DND-41 (cell line): ENCODE results near the gene ZFP64.

Experiments
- ATAC-seq: fragments of 200-7000 bp; cut with Tn5 transposase; 3 replicates; pipeline ENCODE4 v1.9.1; 2021; ENCODE audit warnings: low read depth; ENCODE audit not compliant: insufficient read depth
- DNase-seq: peaks from one replicate; pipeline ENCODE4 v3.0.0-alpha.2; 2020
- H2AFZ ChIP-seq: 2 replicates; pipeline ENCODE4 v1.6.0; 2012; ENCODE audit warnings: low read depth, low read length
- H3K27ac ChIP-seq: 2 replicates; pipeline ENCODE4 v1.5.1; 2012; ENCODE audit warnings: low read length, inconsistent platforms
- H3K27me3 ChIP-seq: fragments of 200-600 bp; sonication (generic); 2 replicates; pipeline ENCODE4 v1.6.0; 2012; ENCODE audit warnings: low read length, mild to moderate bottlenecking, inconsistent platforms; ENCODE audit not compliant: insufficient read depth, poor library complexity
- H3K36me3 ChIP-seq: 2 replicates; pipeline ENCODE4 v1.5.1; 2012; ENCODE audit warnings: low read length, inconsistent platforms; ENCODE audit not compliant: insufficient read depth
- H3K4me1 ChIP-seq: 2 replicates; pipeline ENCODE4 v1.5.1; 2012; ENCODE audit warnings: mild to moderate bottlenecking, low read length; ENCODE audit not compliant: insufficient read depth
- H3K4me2 ChIP-seq: 2 replicates; pipeline ENCODE4 v1.6.0; 2012; ENCODE audit warnings: mild to moderate bottlenecking, moderate library complexity, low read length, inconsistent platforms; ENCODE audit not compliant: insufficient read depth
- H3K4me3 ChIP-seq, 2 experiments: fragments of 200-600 bp in 1 of 2; shearing (Covaris generic) in 1 of 2; 2 replicates each; pipeline ENCODE4 v1.5.1; 2012 to 2016; ENCODE audit warnings: inconsistent platforms in 2 of 2, low read length in 2 of 2, mild to moderate bottlenecking in 2 of 2, low read depth in 1 of 2, moderate library complexity in 1 of 2
- H3K79me2 ChIP-seq: 2 replicates; pipeline ENCODE4 v1.6.0; 2012; ENCODE audit warnings: low read length, inconsistent platforms; ENCODE audit not compliant: insufficient read depth
- H3K9ac ChIP-seq: 2 replicates; pipeline ENCODE4 v1.6.0; 2012; ENCODE audit warnings: low read depth, mild to moderate bottlenecking, inconsistent platforms, low read length, moderate library complexity
- H3K9me3 ChIP-seq: 2 replicates; pipeline ENCODE4 v1.5.1; 2012; ENCODE audit warnings: low read length, moderate library complexity, mild to moderate bottlenecking, inconsistent platforms; ENCODE audit not compliant: insufficient read depth, severe bottlenecking
- H4K20me1 ChIP-seq: 2 replicates; pipeline ENCODE4 v1.6.0; 2012; ENCODE audit warnings: low read length; ENCODE audit not compliant: insufficient read depth
- EZH2 ChIP-seq: IDR thresholded peaks from 3 replicates; pipeline ENCODE4 v1.6.1; 2012; ENCODE audit warnings: borderline replicate concordance, low read depth, mild to moderate bottlenecking, moderate library complexity, low read length, inconsistent platforms; ENCODE audit not compliant: severe bottlenecking
- TF ChIP-seq, protein P1 (sequence below): IDR thresholded peaks from 2 replicates; pipeline ENCODE4 v1.5.1; 2012; ENCODE audit warnings: borderline replicate concordance, low read length, moderate library complexity, mild to moderate bottlenecking; ENCODE audit not compliant: poor library complexity, severe bottlenecking; ENCODE audit errors: extremely low read depth

ZFP64 gene

DNA sequence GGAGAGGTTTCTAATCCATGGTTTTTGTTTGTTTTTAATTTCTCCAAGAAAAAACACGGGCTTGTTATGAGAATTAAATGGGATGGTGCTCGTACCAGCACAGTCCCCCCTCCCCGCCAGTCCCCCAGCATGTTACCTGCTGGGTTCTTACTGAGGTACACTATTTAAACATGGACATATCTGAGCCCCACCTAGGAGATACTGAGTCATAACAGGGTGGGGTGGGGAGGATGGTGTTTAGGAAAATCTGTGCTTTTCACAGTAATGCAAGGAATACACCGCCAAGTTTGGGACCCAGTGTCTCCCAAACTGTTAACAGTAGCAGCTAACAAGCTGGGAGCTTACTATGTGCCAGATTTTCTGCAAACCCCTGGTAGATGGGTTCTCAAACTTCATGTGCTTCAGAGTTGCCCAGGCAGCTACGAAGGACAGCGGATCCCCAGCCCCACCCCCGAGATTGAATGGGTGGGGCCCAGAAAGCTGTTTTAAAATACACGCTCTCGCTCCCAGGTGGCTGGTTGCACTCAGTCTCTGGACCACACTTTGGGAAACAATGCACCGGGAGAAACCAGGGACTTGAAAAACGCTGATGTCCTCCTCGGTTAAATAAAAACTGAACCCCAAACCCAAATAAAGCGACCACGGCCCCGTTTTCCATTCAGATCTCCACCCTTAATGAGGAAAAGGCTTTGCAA, 995 bp downstream of the ZFP64 start:
- peak; percentile 63 for DNase-seq
- H3K4me2 ChIP-seq = peak overlapping the region; percentile 78
- H4K20me1 ChIP-seq = 0 out of 2 replicates have a peak, but pooled peaks cover 7% of the 10 kb centered on the region
- H3K9me3 ChIP-seq = no peaks in the 10 kb centered on the region
- ATAC-seq = peak; percentile 39
- H3K4me3 ChIP-seq = peak overlapping the region; percentile 65 to 84
- H3K9ac ChIP-seq = peak overlapping the region; percentile 97
- H3K27me3 ChIP-seq = no peaks in the 10 kb centered on the region
- peaks cover 47% of the 10 kb centered on the region for H3K79me2 ChIP-seq
- peak overlapping the region; percentile 87 for H2AFZ ChIP-seq
- TF ChIP-seq, protein P1, sequence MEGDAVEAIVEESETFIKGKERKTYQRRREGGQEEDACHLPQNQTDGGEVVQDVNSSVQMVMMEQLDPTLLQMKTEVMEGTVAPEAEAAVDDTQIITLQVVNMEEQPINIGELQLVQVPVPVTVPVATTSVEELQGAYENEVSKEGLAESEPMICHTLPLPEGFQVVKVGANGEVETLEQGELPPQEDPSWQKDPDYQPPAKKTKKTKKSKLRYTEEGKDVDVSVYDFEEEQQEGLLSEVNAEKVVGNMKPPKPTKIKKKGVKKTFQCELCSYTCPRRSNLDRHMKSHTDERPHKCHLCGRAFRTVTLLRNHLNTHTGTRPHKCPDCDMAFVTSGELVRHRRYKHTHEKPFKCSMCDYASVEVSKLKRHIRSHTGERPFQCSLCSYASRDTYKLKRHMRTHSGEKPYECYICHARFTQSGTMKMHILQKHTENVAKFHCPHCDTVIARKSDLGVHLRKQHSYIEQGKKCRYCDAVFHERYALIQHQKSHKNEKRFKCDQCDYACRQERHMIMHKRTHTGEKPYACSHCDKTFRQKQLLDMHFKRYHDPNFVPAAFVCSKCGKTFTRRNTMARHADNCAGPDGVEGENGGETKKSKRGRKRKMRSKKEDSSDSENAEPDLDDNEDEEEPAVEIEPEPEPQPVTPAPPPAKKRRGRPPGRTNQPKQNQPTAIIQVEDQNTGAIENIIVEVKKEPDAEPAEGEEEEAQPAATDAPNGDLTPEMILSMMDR = no peak
- TF ChIP-seq EZH2 = no peak
- peaks cover 22% of the 10 kb centered on the region for H3K4me1 ChIP-seq
- H3K27ac ChIP-seq = peak overlapping the region; percentile 97
- H3K36me3 ChIP-seq = peaks cover 15% of the 10 kb centered on the region

- H2AFZ ChIP-seq = no peak overlapping the region
- no peak overlapping the region for H3K9ac ChIP-seq
- H3K9me3 ChIP-seq = no peaks in the 10 kb centered on the region
- ATAC-seq (no peak), DNase-seq (no peak)
- peaks cover 5% of the 10 kb centered on the region; the same call in 1 of the 2 replicates for H4K20me1 ChIP-seq
- H3K27ac ChIP-seq = no peak overlapping the region
- no peaks in the 10 kb centered on the region for H3K27me3 ChIP-seq
- H3K4me3 ChIP-seq = no peak overlapping the region
- peaks cover 2% of the 10 kb centered on the region; the same call in 1 of the 2 replicates for H3K79me2 ChIP-seq
- H3K4me1 ChIP-seq = no peaks in the 10 kb centered on the region
- TF ChIP-seq, protein P1 = no peak
- TF ChIP-seq EZH2 = no peak
- peaks cover 67% of the 10 kb centered on the region for H3K36me3 ChIP-seq
- H3K4me2 ChIP-seq = no peak overlapping the region
These were observed 9.8 kb downstream of the ZFP64 start for GRCh38 chr20:52181766-52182165.

DNA sequence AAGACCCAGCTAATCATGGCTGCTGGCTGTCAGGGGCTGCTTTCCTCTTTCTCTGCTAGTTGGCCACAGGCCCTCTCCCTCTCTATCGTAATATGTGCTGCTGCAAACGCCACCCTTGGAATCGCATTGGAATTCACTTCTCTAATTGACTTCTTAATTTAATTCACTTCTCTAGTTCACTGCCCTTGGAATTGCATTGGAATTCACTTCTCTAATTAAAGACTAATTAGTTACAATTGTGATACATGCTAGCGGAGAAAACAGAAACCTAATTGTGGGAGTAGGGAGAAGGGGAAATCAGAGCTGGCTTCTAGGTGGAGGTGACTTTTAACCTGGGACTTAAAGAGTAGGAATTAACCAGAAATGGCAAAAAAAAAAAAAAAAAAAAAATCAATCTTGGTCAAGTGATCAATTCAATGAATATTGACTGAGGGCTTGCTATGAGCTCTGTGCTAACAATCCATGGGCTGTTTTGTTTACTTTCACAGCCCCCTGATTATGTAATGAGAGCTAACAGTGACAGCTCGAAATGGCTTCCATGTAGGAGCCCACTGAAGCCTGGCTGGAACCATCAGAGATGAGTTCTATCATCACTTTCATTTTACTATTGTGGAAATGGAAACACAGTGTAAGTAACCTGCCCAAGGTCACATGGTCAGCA, 11.3 kb downstream of the ZFP64 start:
- Histone ChIP-seq H3K27ac (no peak overlapping the region), H2AFZ (no peak overlapping the region), H3K27me3 (no peaks in the 10 kb centered on the region), H3K9ac (no peak overlapping the region), H3K4me1 (no peaks in the 10 kb centered on the region), H4K20me1 (peaks cover 4% of the 10 kb centered on the region; the same call in 1 of the 2 replicates), H3K9me3 (no peaks in the 10 kb centered on the region), H3K36me3 (peaks cover 53% of the 10 kb centered on the region), H3K4me3 (no peak overlapping the region), H3K4me2 (no peak overlapping the region), H3K79me2 (no peaks in the 10 kb centered on the region)
- DNase-seq (no peak), ATAC-seq (no peak)
- TF ChIP-seq, protein P1 = no peak
- TF ChIP-seq EZH2 = no peak
